Measurements from ENCODE around the gene EXO1. TPM values are rescaled to one million over a fixed set of nuclear protein-coding genes. Genes with fewer than 3 reads are reported as not detected.

The EXO1 gene
- total RNA-seq, result 0.58 and 2.1 TPM in 2 replicates

GRCh38 chr1:241847796-241848685 lies at the start of gene EXO1:
Gene EXO1 (plus strand): TSS chr1:241848204. CDS start chr1:241850426, 2,222 bp downstream.

Other genes with a start within 250 kb of the EXO1 start
- 2.2 and 6.1 TPM in 2 replicates for gene CHML, start 207.8 kb upstream of the EXO1 start, total RNA-seq
- 17.4 and 41.5 TPM in 2 replicates for gene OPN3, start 207.8 kb upstream of the EXO1 start, total RNA-seq
- gene WDR64, start 195.9 kb upstream of the EXO1 start, total RNA-seq, result not detected in 2 replicates
- not detected in 2 replicates for gene BECN2, start 109.6 kb downstream of the EXO1 start, total RNA-seq
- gene MAP1LC3C, start 150.9 kb downstream of the EXO1 start, total RNA-seq, result 1.9 TPM in 1 of 2 replicates, not detected in the other

Measured in pericardium fibroblast (primary cell).